KBM-7 (cell line): ENCODE measurements around the gene CACNG5.

ENCODE experiments used
- DNase-seq: peaks from one replicate; pipeline ENCODE4 v3.0.0-alpha.2; 2015
- in situ Hi-C: fragments of 300-500 bp; cut with MboI; formaldehyde crosslinking; loops from 2 replicates; pipeline ENCODE4 v1.14.3; 2020; ENCODE audit warnings: low sequenced_read_pairs, low pct_unique_long_range_greater_than_20kb, mixed read lengths

The CACNG5 gene

GRCh38 chr17:66834919-66835454 is at the start of gene CACNG5:
Gene CACNG5, plus strand, starts transcription at chr17:66835117. Its CDS starts 42,216 bp downstream, at chr17:66877333.
- in situ Hi-C loops, result no loop called here
- no peak for DNase-seq

GRCh38 chr17:66786107-66786506 is 48.8 kb upstream of the CACNG5 start:
- in situ Hi-C loops, result no loop called here
- no peak for DNase-seq

- in situ Hi-C loops, result no loop called here
- no peak for DNase-seq
Measured at GRCh38 chr17:66787914-66788313, 47.0 kb upstream of the CACNG5 start.

GRCh38 chr17:66789093-66789492 is 45.8 kb upstream of the CACNG5 start:
- DNase-seq, result no peak
- in situ Hi-C loops, result no loop called here

- in situ Hi-C loops, result no loop called here
- no peak for DNase-seq
Measured at GRCh38 chr17:66789961-66790437, 44.9 kb upstream of the CACNG5 start.

- no peak for DNase-seq
- in situ Hi-C loops, result no loop called here
Measured at GRCh38 chr17:66790501-66791061, 44.3 kb upstream of the CACNG5 start.

GRCh38 chr17:66791347-66791746 is 43.6 kb upstream of the CACNG5 start:
- in situ Hi-C loops, result no loop called here
- peak; percentile 93 for DNase-seq

GRCh38 chr17:66793814-66794213 is 41.1 kb upstream of the CACNG5 start:
- DNase-seq, result no peak
- in situ Hi-C loops, result no loop called here

- no peak for DNase-seq
Measured at GRCh38 chr17:66795486-66795885, 39.4 kb upstream of the CACNG5 start.

GRCh38 chr17:66799849-66800537 is 34.9 kb upstream of the CACNG5 start:
- in situ Hi-C loops, result no loop called here
- DNase-seq, result peak; percentile 80

More at GRCh38 chr17:66795486-66795885, 39.4 kb upstream of the CACNG5 start:
- in situ Hi-C loops, result no loop called here

GRCh38 chr17:66803474-66803951 is 31.4 kb upstream of the CACNG5 start:
- DNase-seq, result no peak
- in situ Hi-C loops, result no loop called here

GRCh38 chr17:66805567-66805966 is 29.4 kb upstream of the CACNG5 start:
- in situ Hi-C loops, result no loop called here
- DNase-seq, result peak; percentile 48

- DNase-seq, result no peak
- in situ Hi-C loops, result no loop called here
Measured at GRCh38 chr17:66807182-66807581, 27.7 kb upstream of the CACNG5 start.

GRCh38 chr17:66809408-66809807 is 25.5 kb upstream of the CACNG5 start:
- in situ Hi-C loops, result no loop called here
- DNase-seq, result no peak

- in situ Hi-C loops, result no loop called here
Measured at GRCh38 chr17:66810951-66811682, 23.8 kb upstream of the CACNG5 start.

GRCh38 chr17:66811683-66812054 is 23.2 kb upstream of the CACNG5 start:
- no peak for DNase-seq
- in situ Hi-C loops, result no loop called here

More at GRCh38 chr17:66810951-66811682, 23.8 kb upstream of the CACNG5 start:
- no peak for DNase-seq

GRCh38 chr17:66812571-66812970 is 22.3 kb upstream of the CACNG5 start:
- DNase-seq, result no peak
- in situ Hi-C loops, result no loop called here

- no peak for DNase-seq
- in situ Hi-C loops, result no loop called here
Measured at GRCh38 chr17:66813296-66813695, 21.6 kb upstream of the CACNG5 start.

GRCh38 chr17:66814026-66814425 is 20.9 kb upstream of the CACNG5 start:
- DNase-seq, result no peak
- in situ Hi-C loops, result no loop called here

GRCh38 chr17:66814570-66814969 is 20.3 kb upstream of the CACNG5 start:
- in situ Hi-C loops, result no loop called here

More at GRCh38 chr17:66814570-66814969, 20.3 kb upstream of the CACNG5 start:
- no peak for DNase-seq
